ENCODE measurements around the gene TNRC6C. TPM values are rescaled to one million over a fixed set of nuclear protein-coding genes. Genes with fewer than 3 reads are reported as not detected.

The TNRC6C gene
- total and polyA plus RNA-seq, 2 of the 13 experiments (the other 11 are each of a cell fraction or from before 2014, with no cell fraction given), result 0.66 to 4.9 TPM

- TF ChIP-seq ARID4A (CRISPR knock-in tag; IDR thresholded peaks at IDR 0.05; ENCODE audit: borderline replicate concordance), result no peak
- TF ChIP-seq ARHGAP35 (CRISPR knock-in tag; IDR thresholded peaks at IDR 0.05; ENCODE audit: borderline replicate concordance), result no peak
- TF ChIP-seq, protein P1, sequence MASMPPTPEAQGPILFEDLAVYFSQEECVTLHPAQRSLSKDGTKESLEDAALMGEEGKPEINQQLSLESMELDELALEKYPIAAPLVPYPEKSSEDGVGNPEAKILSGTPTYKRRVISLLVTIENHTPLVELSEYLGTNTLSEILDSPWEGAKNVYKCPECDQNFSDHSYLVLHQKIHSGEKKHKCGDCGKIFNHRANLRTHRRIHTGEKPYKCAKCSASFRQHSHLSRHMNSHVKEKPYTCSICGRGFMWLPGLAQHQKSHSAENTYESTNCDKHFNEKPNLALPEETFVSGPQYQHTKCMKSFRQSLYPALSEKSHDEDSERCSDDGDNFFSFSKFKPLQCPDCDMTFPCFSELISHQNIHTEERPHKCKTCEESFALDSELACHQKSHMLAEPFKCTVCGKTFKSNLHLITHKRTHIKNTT (CRISPR knock-in tag; IDR thresholded peaks at IDR 0.05), result no peak
- TF ChIP-seq, protein P2, sequence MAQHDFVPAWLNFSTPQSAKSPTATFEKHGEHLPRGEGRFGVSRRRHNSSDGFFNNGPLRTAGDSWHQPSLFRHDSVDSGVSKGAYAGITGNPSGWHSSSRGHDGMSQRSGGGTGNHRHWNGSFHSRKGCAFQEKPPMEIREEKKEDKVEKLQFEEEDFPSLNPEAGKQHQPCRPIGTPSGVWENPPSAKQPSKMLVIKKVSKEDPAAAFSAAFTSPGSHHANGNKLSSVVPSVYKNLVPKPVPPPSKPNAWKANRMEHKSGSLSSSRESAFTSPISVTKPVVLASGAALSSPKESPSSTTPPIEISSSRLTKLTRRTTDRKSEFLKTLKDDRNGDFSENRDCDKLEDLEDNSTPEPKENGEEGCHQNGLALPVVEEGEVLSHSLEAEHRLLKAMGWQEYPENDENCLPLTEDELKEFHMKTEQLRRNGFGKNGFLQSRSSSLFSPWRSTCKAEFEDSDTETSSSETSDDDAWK (CRISPR knock-in tag; IDR thresholded peaks at IDR 0.05), result no peak
- no peak for TF ChIP-seq BCLAF1 (IDR thresholded peaks at IDR 0.05)
- TF ChIP-seq HMGXB4 (CRISPR knock-in tag; IDR thresholded peaks at IDR 0.05; ENCODE audit: borderline replicate concordance in 1 of 2, low read depth in 1 of 2), result no peak
- no peak for TF ChIP-seq ZNF451 (CRISPR knock-in tag; IDR thresholded peaks at IDR 0.05)
- TF ChIP-seq ZNF138 (CRISPR knock-in tag; IDR thresholded peaks at IDR 0.05; ENCODE audit: low read depth), result no peak
- no peak for TF ChIP-seq SOX13 (IDR thresholded peaks at IDR 0.05)
- no peak for TF ChIP-seq SOX13 (CRISPR knock-in tag; conservative IDR thresholded peaks at IDR 0.05 in 1 of 2, IDR thresholded peaks at IDR 0.05 in 1 of 2)
- TF ChIP-seq MIER3 (CRISPR knock-in tag; IDR thresholded peaks at IDR 0.05; ENCODE audit: borderline replicate concordance), result no peak
Measured at GRCh38 chr17:78044280-78044835, 85.9 kb downstream of the TNRC6C start (continued).
